Measurements from ENCODE around the gene PEAK1. TPM values are rescaled to one million over a fixed set of nuclear protein-coding genes. Genes with fewer than 3 reads are reported as not detected.

PEAK1 gene
- total and polyA plus RNA-seq, 2 donors (not counting 1 experiment from before 2014, with no cell fraction given), result 61.0 to 91.8 TPM

DNA sequence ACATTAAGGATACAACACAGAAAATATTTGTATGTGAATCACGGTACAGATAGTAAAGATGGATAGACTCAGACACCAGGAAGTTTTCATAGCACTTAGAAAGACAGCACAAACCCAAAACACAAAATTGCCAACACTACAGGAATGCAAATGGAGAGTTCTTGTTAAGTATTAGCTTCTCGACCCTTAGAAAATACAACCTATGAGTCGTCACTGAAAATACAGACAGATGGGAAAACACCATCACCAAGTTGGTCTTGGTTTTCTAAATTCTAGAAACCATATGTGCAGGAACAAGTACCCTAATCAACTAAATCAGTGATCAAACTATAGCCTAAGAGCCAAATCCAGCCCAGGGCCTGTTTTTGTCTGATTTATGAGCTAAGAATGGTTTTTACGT is 50.7 kb downstream of the PEAK1 start:
- Histone ChIP-seq H3K9ac (ENCODE audit: insufficient read depth, low read length) (no peak overlapping the region), H3K27ac (ENCODE audit: insufficient read depth, low read length) (no peak overlapping the region), H3K9me3 (ENCODE audit: control insufficient read depth, insufficient read depth, low read depth, low read length) (no peaks in the 10 kb centered on the region), H3K79me2 (ENCODE audit: control insufficient read depth, insufficient read depth, low read length) (peaks cover 66% of the 10 kb centered on the region), H3K36me3 (ENCODE audit: control insufficient read depth, insufficient read depth, low read length) (no peaks in the 10 kb centered on the region), H3K4me3 (replicated peaks in 1 of 4; ENCODE audit: control extremely low read depth in 1 of 4, insufficient read depth in 1 of 4, low read depth in 3 of 4, low read length in 4 of 4) (no peak overlapping the region), H3K27me3 (ENCODE audit: control insufficient read depth, insufficient read depth, low read length) (no peaks in the 10 kb centered on the region), H4K20me1 (ENCODE audit: control insufficient read depth, extremely low read depth, insufficient read depth, low read length) (no peaks in the 10 kb centered on the region), H3K4me1 (ENCODE audit: control insufficient read depth, extremely low read depth, insufficient read depth, low read length) (no peaks in the 10 kb centered on the region), H3K4me2 (ENCODE audit: extremely low read depth, insufficient read depth, low read length) (no peak overlapping the region), H2AFZ (ENCODE audit: low read length) (no peak overlapping the region)
- peak in 1 of 2 donors; percentile 21 for DNase-seq (ENCODE audit: low read depth in 2 of 2)
- TF ChIP-seq CTCF (conservative IDR thresholded peaks at IDR 0.05 in 1 of 2, IDR thresholded peaks at IDR 0.05 in 1 of 2; ENCODE audit: low read depth in 1 of 2, low read length in 2 of 2) (no peak), EZH2 (IDR thresholded peaks at IDR 0.05; ENCODE audit: low read length, missing control alignments) (no peak)

- H3K4me1 ChIP-seq (ENCODE audit: control insufficient read depth, extremely low read depth, insufficient read depth, low read length), result no peaks in the 10 kb centered on the region
- peaks cover 56% of the 10 kb centered on the region for H3K79me2 ChIP-seq (ENCODE audit: control insufficient read depth, insufficient read depth, low read length)
- H2AFZ ChIP-seq (ENCODE audit: low read length), result no peak overlapping the region
- H3K9ac ChIP-seq (ENCODE audit: insufficient read depth, low read length), result no peak overlapping the region
- no peak overlapping the region for H3K4me3 ChIP-seq (replicated peaks in 1 of 4; ENCODE audit: control extremely low read depth in 1 of 4, insufficient read depth in 1 of 4, low read depth in 3 of 4, low read length in 4 of 4)
- no peaks in the 10 kb centered on the region for H3K9me3 ChIP-seq (ENCODE audit: control insufficient read depth, insufficient read depth, low read depth, low read length)
- DNase-seq (ENCODE audit: low read depth in 2 of 2), result no peak
- no peaks in the 10 kb centered on the region for H4K20me1 ChIP-seq (ENCODE audit: control insufficient read depth, extremely low read depth, insufficient read depth, low read length)
- no peak overlapping the region for H3K27ac ChIP-seq (ENCODE audit: insufficient read depth, low read length)
- TF ChIP-seq CTCF (conservative IDR thresholded peaks at IDR 0.05 in 1 of 2, IDR thresholded peaks at IDR 0.05 in 1 of 2; ENCODE audit: low read depth in 1 of 2, low read length in 2 of 2) (no peak), EZH2 (IDR thresholded peaks at IDR 0.05; ENCODE audit: low read length, missing control alignments) (no peak)
- H3K4me2 ChIP-seq (ENCODE audit: extremely low read depth, insufficient read depth, low read length), result no peak overlapping the region
- no peaks in the 10 kb centered on the region for H3K27me3 ChIP-seq (ENCODE audit: control insufficient read depth, insufficient read depth, low read length)
- no peaks in the 10 kb centered on the region for H3K36me3 ChIP-seq (ENCODE audit: control insufficient read depth, insufficient read depth, low read length)
Measured at GRCh38 chr15:77367631-77368030, 52.3 kb downstream of the PEAK1 start.

- Histone ChIP-seq H3K36me3 (ENCODE audit: control insufficient read depth, insufficient read depth, low read length) (no peaks in the 10 kb centered on the region), H3K79me2 (ENCODE audit: control insufficient read depth, insufficient read depth, low read length) (peaks cover 34% of the 10 kb centered on the region), H3K4me3 (replicated peaks in 1 of 4; ENCODE audit: control extremely low read depth in 1 of 4, insufficient read depth in 1 of 4, low read depth in 3 of 4, low read length in 4 of 4) (no peak overlapping the region), H3K27me3 (ENCODE audit: control insufficient read depth, insufficient read depth, low read length) (no peaks in the 10 kb centered on the region), H3K4me2 (ENCODE audit: extremely low read depth, insufficient read depth, low read length) (no peak overlapping the region), H3K4me1 (ENCODE audit: control insufficient read depth, extremely low read depth, insufficient read depth, low read length) (no peaks in the 10 kb centered on the region), H3K9ac (ENCODE audit: insufficient read depth, low read length) (no peak overlapping the region), H4K20me1 (ENCODE audit: control insufficient read depth, extremely low read depth, insufficient read depth, low read length) (no peaks in the 10 kb centered on the region), H2AFZ (ENCODE audit: low read length) (no peak overlapping the region), H3K9me3 (ENCODE audit: control insufficient read depth, insufficient read depth, low read depth, low read length) (no peaks in the 10 kb centered on the region), H3K27ac (ENCODE audit: insufficient read depth, low read length) (no peak overlapping the region)
- TF ChIP-seq CTCF (conservative IDR thresholded peaks at IDR 0.05 in 1 of 2, IDR thresholded peaks at IDR 0.05 in 1 of 2; ENCODE audit: low read depth in 1 of 2, low read length in 2 of 2) (no peak), EZH2 (IDR thresholded peaks at IDR 0.05; ENCODE audit: low read length, missing control alignments) (no peak)
- no peak for DNase-seq (ENCODE audit: low read depth in 2 of 2)
Measured at GRCh38 chr15:77361456-77361855, 58.4 kb downstream of the PEAK1 start.

Measured in fibroblast of lung (primary cell).